GF-D8 (cell line): ENCODE results near the gene USB1.

Experiments
- DNase-seq: peaks from one replicate; lab custom pipeline; 2025; lab: John Stamatoyannopoulos, UW

Gene USB1

GRCh38 chr16:58019866-58020538, 18.8 kb downstream of the USB1 start:
- DNase-seq = no peak

GRCh38 chr16:58020628-58021521, 19.7 kb downstream of the USB1 start:
- DNase-seq = no peak

- DNase-seq = no peak
Measured at GRCh38 chr16:58021661-58022551, 20.7 kb downstream of the USB1 start.

DNA sequence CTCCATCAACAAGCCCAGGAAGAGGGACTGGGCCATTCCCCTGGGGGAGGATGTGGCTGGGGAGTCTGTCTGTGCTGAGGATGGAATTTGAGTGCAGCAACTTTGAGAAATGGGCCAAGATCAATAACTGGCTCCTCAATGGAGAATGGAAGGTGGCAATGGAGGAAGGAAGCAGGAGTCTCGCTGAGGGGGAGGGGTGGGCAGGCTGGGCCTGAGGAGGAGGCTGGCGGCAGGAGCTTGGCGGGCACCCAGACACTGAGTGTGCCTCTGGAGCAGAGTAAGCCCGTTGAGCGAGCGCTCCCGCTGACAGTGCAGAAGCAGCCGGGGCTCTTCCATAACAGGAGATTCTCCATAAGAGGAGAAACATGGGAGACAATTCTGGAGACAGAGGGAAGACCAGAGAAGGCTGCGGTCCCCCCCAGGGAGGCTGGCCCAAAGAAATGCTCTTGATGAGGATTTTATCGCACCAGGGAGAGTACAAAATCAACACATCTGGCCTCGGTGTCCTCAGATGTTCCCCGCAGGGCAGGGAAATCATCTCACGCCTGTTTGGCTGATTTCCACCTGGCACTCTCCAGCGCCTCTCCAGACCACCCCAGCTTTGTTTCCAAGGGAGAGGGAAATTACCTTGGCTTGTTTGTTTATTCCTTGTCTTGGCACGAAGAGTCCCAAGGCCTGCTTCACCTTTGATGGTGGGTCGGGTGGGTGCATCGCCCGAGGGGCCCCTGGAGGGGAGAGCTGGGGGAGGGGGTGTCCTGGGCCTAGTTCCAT, 21.6 kb downstream of the USB1 start:
- no peak for DNase-seq

GRCh38 chr16:58024486-58025350, 23.5 kb downstream of the USB1 start:
- no peak for DNase-seq

DNA sequence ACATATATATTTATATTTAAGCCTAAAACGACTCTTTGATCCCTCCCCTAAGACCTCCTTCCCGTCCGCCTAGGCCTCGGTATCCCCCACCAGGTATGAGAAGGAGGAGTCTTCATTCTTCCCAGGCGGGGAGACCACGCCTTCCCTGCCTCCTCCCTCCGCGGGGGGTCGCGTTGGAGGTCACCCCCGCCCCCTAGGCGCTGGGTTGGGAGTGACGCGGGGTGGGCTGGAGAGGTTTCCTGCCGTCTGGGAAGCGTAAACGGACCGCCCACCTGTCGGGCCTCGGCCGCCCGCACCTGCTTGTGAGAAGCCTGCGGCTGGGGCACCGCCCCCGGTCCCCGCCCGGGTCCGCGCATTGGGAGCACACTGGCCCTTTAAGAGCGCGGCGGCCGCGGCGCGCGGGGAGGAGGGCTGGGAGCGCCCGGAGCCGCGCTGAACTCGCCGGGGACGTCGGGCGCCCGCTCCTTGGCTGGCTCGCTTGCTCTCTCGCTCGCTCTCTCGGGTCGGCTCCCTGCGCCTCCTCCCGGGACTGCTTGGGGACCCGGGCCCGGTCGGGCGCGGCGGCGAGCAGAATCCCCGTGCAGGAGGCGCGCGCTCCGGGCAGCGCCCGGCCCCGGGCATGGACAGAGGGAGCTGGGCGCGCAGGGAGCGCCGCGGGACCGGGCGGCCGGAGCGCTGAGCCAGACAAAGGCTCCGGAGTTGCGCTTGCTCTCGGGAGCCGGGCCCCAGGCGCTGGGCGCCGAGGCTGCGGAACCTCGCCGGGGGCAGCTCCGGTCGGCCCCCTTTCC, 24.3 kb downstream of the USB1 start, which contains the start of gene MMP15:
Gene MMP15, plus strand, starts transcription at position 404 of the 788 bp plus-strand sequence. CDS start 597 bp downstream, outside the sequence.
- peak; percentile 54 for DNase-seq

DNA sequence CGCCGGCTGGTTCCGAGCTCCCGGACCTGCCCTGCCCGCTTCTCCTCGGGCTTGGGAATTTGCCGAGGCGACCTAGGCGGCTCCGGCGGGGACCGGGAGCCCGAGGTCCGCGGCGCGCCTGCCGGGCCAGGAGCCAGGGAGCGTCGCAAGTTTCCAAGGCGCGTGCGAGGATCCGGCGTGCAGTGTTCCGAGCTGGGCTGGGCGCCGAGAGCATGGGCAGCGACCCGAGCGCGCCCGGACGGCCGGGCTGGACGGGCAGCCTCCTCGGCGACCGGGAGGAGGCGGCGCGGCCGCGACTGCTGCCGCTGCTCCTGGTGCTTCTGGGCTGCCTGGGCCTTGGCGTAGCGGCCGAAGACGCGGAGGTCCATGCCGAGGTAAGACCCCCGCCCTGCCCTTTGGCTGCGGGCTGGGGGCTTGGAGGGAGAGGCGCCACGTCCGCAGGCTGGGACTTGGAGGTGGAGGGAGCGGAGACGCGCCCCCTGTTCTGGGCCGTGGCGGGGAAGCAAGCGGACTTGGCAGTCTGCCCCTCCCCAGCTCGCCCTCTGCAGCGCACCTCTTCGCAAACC, 25.0 kb downstream of the USB1 start:
- no peak for DNase-seq

- DNase-seq = no peak
Measured at GRCh38 chr16:58026705-58027160, 25.5 kb downstream of the USB1 start.

- no peak for DNase-seq
Measured at GRCh38 chr16:58027161-58027915, 26.1 kb downstream of the USB1 start.

DNA sequence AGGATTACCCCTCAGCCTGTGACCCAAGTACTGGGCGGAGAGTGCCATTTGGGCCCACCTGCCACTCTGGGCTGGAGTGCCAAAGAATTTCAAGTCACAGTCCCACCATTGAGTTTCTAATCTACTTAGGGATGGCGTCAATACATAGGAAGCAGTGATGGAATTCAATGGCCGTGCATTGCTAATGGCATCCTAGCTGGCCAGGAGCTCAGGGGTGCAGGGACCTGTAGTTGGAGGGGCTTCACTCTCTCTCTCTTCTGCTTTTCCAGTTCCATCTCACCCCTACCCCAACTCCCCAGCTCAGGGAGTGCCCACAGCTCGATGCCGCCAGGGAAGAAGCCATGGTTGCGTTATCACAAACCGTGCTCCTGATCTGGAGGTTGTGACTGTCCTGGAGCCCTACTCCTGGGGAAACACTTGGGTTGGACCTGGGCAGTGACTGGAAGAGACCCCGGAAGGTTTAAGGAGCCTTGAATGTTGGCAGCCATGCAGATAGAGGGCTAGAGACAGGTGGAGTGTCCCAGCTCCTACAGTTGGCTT, 26.8 kb downstream of the USB1 start:
- DNase-seq = no peak

DNA sequence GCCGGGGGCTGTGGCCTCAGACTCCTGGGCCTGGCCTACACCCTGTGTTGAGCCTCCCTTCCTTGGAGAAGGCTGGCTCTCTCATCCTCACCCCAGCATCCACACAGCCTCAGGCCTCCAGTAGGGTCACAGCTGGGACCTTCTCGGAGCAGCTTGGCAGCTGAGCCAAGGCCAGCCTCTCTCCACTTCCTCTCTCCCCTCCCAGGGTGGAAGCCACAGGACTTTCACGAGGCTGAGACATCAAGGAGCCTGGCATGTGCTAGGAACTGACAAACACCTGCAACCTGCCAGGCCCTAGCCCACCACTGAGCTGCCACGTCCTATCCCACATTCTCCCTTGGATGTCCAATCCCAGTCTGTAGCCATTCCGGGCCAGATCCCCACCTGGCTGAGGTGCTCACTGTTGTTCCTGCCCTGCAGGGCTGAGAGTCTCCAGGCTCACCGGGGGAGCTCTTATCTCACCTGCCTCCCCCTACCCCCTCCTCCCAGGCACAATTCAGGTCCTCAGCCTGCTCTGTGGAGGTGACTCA, 27.4 kb downstream of the USB1 start:
- peak; percentile 67 for DNase-seq

DNA sequence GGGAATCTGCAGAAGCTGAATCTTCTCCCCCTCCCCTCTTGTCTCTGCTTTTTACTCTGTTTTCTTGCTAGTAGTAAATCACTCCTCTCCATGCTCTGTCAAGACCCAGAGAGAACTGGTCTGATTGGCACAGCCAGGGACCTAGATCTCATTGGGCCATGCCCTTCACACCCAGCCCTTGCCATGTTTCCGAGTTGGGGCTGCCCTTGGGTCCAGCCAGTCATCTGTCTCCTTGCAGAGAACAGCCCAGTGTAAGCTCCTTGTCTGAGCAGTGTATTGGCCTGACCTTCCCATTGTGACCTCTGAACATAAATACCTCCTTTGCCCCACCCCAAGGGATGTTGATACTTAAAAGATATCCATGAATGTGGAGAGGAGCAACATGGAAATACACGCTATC, 28.2 kb downstream of the USB1 start:
- no peak for DNase-seq

DNA sequence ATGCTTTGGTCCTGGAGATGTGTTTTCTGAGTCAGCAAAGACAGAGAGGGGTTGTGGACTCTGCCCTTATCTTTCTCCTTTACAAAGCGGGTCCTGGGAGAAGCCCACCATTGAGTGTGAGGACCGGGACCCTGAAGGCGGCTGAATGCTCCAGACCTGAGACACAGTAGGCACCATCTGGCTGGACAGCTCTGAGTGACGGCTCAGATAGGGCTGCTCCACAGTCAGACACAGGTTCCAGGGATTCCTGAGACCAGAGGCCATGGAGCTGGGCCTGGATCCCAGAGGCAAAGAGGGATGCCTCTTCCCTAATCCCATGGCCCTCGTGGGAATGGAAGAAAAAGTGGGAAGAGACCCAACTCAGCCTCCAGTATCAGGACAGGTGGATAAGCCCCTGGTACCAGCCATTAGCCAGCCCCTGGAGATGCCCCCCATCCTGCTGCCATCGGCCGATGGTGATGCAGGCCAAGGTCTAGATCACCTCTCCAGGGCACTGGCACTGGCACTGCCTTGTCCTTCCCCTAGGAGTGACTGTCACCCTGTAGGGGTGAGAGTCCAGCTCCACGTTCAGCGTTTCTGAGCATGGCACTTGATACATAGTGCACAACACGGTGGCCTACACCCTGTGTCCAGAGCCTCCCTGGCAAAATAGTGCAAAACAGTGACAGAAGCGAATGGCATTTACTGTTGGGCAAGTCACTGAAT, 29.1 kb downstream of the USB1 start:
- DNase-seq = no peak

- no peak for DNase-seq
Measured at GRCh38 chr16:58031016-58031800, 30.0 kb downstream of the USB1 start.

DNA sequence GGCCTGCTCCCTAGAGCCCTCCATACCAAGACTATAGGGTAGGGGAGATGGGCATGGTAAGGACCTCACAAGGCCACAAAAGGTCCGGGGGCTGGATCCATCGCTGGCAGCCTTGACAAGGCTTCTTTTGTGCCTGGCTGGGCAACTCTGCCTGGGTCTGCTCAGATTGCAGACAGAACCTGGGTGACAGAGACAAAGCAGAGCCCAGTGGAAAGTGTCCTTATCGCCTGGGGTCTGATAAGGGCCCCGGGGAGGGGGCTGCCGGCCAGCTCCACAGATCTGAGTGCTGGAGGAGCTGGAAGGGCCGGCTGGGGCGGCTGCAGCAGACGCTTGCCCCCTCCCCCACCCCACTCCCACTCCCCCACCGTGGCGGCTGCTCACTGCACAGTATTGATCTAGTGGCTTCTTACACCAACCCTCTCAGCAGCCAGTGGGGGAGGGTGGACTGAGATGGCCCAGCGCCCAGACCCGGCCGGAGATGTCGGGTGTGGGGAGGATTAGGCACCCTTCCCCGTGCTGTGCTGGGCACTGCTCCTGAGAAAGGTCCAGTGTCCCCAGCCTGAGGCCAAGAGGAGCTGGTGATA, 31.6 kb downstream of the USB1 start:
- no peak for DNase-seq

DNA sequence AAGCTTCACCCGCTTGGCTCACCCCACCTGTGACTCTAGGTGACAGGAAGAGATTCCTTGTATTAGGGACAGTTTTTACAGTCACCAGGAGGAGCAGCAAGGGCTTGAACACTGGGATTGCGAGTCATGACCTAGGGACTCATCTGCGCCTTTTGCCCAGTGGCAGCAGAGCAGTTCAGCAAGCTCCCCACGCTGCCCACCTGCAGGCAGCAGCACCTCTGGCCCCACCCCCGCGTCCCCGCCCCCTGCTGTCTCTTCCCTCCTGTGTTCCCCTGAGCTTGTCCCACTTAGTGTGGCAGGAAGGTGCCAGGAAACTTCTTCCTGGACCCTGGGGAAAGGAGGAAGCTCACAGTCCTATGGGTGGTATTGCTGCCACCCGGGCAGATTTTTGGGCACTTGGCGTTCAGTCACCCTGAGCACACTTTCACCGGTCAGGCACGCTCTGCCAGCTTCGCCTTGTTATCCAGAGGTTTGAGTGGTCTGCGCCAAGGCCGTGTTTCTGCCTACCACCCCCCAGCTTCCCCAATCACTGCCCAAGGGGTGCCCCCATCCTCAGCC, 33.0 kb downstream of the USB1 start:
- no peak for DNase-seq
